H9 (cell line): ENCODE results near the gene DDX19B. TPM values are rescaled to one million over a fixed set of nuclear protein-coding genes. Genes with fewer than 3 reads are reported as not detected.

Source experiments
- DNase-seq: peaks from one replicate; pipeline ENCODE4 v3.0.0-alpha.2; 2017
- H2AFZ ChIP-seq: one replicate; pipeline ENCODE4 v1.6.1; 2013; ENCODE audit warnings: mild to moderate bottlenecking, low read length, control low read depth, moderate library complexity
- H2AK5ac ChIP-seq: 2 replicates; pipeline ENCODE4 v1.6.1; 2013; ENCODE audit warnings: low read length, control low read depth, mixed read lengths; ENCODE audit not compliant: insufficient read length
- H2BK120ac ChIP-seq: one replicate; pipeline ENCODE4 v1.6.1; 2013; ENCODE audit warnings: low read depth, mild to moderate bottlenecking, low read length, control low read depth, inconsistent platforms; ENCODE audit not compliant: poor library complexity, severe bottlenecking
- H2BK12ac ChIP-seq: 2 replicates; pipeline ENCODE4 v1.6.1; 2013; ENCODE audit warnings: low read length, control low read depth, mixed read lengths, low read depth; ENCODE audit not compliant: insufficient read length
- H2BK15ac ChIP-seq: 2 replicates; pipeline ENCODE4 v1.6.1; 2013; ENCODE audit warnings: low read depth, low read length, control low read depth
- H2BK20ac ChIP-seq: one replicate; pipeline ENCODE4 v1.6.1; 2013; ENCODE audit warnings: low read depth, mild to moderate bottlenecking, low read length, control low read depth, inconsistent platforms; ENCODE audit not compliant: poor library complexity, severe bottlenecking
- H2BK5ac ChIP-seq: 2 replicates; pipeline ENCODE4 v1.6.1; 2013; ENCODE audit warnings: low read length, control low read depth, mixed read lengths; ENCODE audit not compliant: insufficient read length
- H3K14ac ChIP-seq: 2 replicates; pipeline ENCODE4 v1.6.1; 2013; ENCODE audit warnings: low read length, control low read depth; ENCODE audit not compliant: insufficient read depth
- H3K18ac ChIP-seq: 2 replicates; pipeline ENCODE4 v1.6.1; 2013; ENCODE audit warnings: low read depth, mild to moderate bottlenecking, mixed read lengths, low read length, control low read depth; ENCODE audit not compliant: insufficient read length
- H3K23ac ChIP-seq: 2 replicates; pipeline ENCODE4 v1.6.1; 2013; ENCODE audit warnings: low read length, control low read depth, mixed read lengths, low read depth; ENCODE audit not compliant: insufficient read length
- H3K23me2 ChIP-seq: 2 replicates; pipeline ENCODE4 v1.6.1; 2013; ENCODE audit warnings: low read depth, mild to moderate bottlenecking, mixed read lengths, low read length, control low read depth; ENCODE audit not compliant: insufficient read length, poor library complexity, severe bottlenecking
- H3K27ac ChIP-seq: 2 replicates; pipeline ENCODE4 v1.5.1; 2013; ENCODE audit warnings: low read length, control low read depth, mixed read lengths, low read depth; ENCODE audit not compliant: insufficient read length
- H3K27me3 ChIP-seq: 2 replicates; pipeline ENCODE4 v1.6.1; 2013; ENCODE audit warnings: low read length, control low read depth, inconsistent platforms; ENCODE audit not compliant: insufficient read depth
- H3K4ac ChIP-seq: 2 replicates; pipeline ENCODE4 v1.6.1; 2013; ENCODE audit warnings: low read depth, mild to moderate bottlenecking, control low read depth, inconsistent platforms, low read length, moderate library complexity
- H3K4me1 ChIP-seq: 2 replicates; pipeline ENCODE4 v1.6.1; 2013; ENCODE audit warnings: low read length, control low read depth, inconsistent platforms; ENCODE audit not compliant: insufficient read depth
- H3K4me2 ChIP-seq: 2 replicates; pipeline ENCODE4 v1.6.1; 2013; ENCODE audit warnings: low read length, control low read depth, mixed read lengths; ENCODE audit not compliant: insufficient read length, insufficient read depth
- H3K56ac ChIP-seq: 2 replicates; pipeline ENCODE4 v1.6.1; 2013; ENCODE audit warnings: low read depth, mild to moderate bottlenecking, mixed read lengths, low read length, control low read depth; ENCODE audit not compliant: insufficient read length
- H3K79me1 ChIP-seq: 2 replicates; pipeline ENCODE4 v1.6.1; 2013; ENCODE audit warnings: low read depth, mild to moderate bottlenecking, moderate library complexity, low read length, control low read depth, inconsistent platforms; ENCODE audit not compliant: insufficient read depth, poor library complexity, severe bottlenecking
- H3K79me2 ChIP-seq: 2 replicates; pipeline ENCODE4 v1.6.1; 2013; ENCODE audit warnings: low read length, control low read depth, inconsistent platforms; ENCODE audit not compliant: insufficient read depth
- H3K9ac ChIP-seq: 2 replicates; pipeline ENCODE4 v1.6.1; 2013; ENCODE audit warnings: low read length, control low read depth, mixed read lengths; ENCODE audit not compliant: insufficient read length; ENCODE audit errors: extremely low read depth
- H3K9me3 ChIP-seq: one replicate; pipeline ENCODE4 v1.6.1; 2013; ENCODE audit warnings: low read depth, low read length, inconsistent platforms; ENCODE audit not compliant: control insufficient read depth
- H3T11ph ChIP-seq: one replicate; pipeline ENCODE4 v1.6.1; 2013; ENCODE audit warnings: mild to moderate bottlenecking, low read length, control low read depth, inconsistent platforms
- H4K20me1 ChIP-seq: one replicate; pipeline ENCODE4 v1.6.1; 2013; ENCODE audit not compliant: control insufficient read depth, insufficient read length, insufficient read depth
- H4K5ac ChIP-seq: 2 replicates; pipeline ENCODE4 v1.6.1; 2013; ENCODE audit warnings: low read depth, mild to moderate bottlenecking, mixed read lengths, low read length, control low read depth; ENCODE audit not compliant: insufficient read length
- H4K8ac ChIP-seq: replicated peaks from 2 replicates; pipeline ENCODE4 v1.6.1; 2013; ENCODE audit warnings: low read length, control low read depth, mixed read lengths, low read depth; ENCODE audit not compliant: insufficient read length
- H4K91ac ChIP-seq: 2 replicates; pipeline ENCODE4 v1.6.1; 2013; ENCODE audit warnings: low read depth, mild to moderate bottlenecking, moderate library complexity, mixed read lengths, low read length, control low read depth; ENCODE audit not compliant: insufficient read length
- H3K27ac Mint-ChIP-seq, 3 experiments: 2 replicates in 2 of 3; 3 replicates in 1 of 3; pipeline ENCODE4 v1.8.0; 2020 to 2021; ENCODE audit warnings: mixed read lengths in 3 of 3, mild to moderate bottlenecking in 1 of 3, moderate library complexity in 1 of 3
- H3K27me3 Mint-ChIP-seq: 2 replicates; pipeline ENCODE4 v1.8.0; 2021; ENCODE audit warnings: low read depth, mild to moderate bottlenecking, moderate library complexity, mixed read lengths
- H3K36me3 Mint-ChIP-seq, 3 experiments: 2 replicates in 2 of 3; 3 replicates in 1 of 3; pipeline ENCODE4 v1.8.0; 2020 to 2021; ENCODE audit warnings: low read depth in 3 of 3, mixed read lengths in 3 of 3; ENCODE audit not compliant: insufficient read depth in 1 of 3
- H3K4me1 Mint-ChIP-seq, 2 experiments: 2 replicates each; pipeline ENCODE4 v1.8.0; 2020; ENCODE audit warnings: mixed read lengths in 2 of 2
- H3K4me3 Mint-ChIP-seq, 2 experiments: 2 replicates in 1 of 2; 3 replicates in 1 of 2; pipeline ENCODE4 v1.8.0; 2020 to 2021; ENCODE audit warnings: mild to moderate bottlenecking in 2 of 2, mixed read lengths in 2 of 2, moderate library complexity in 1 of 2
- H3K9me3 Mint-ChIP-seq, 2 experiments: 2 replicates in 1 of 2; 3 replicates in 1 of 2; pipeline ENCODE4 v1.8.0; 2020; ENCODE audit warnings: mild to moderate bottlenecking in 2 of 2, mixed read lengths in 2 of 2, moderate library complexity in 1 of 2
- CTCF ChIP-seq: fragments of 200-600 bp; sonication (generic); conservative IDR thresholded peaks from 3 replicates; pipeline ENCODE4 v1.8.0; 2021; ENCODE audit warnings: antibody characterized with exemption, mild to moderate bottlenecking
- WGBS: extraction: QIAGEN DNeasy Blood & Tissue Kit; methylation state at CpG from one replicate; pipeline ENCODE4 v1.1.7; 2013; ENCODE audit warnings: missing lambda C conversion rate, low lambda C conversion rate, mixed read lengths; ENCODE audit not compliant: insufficient read length; ENCODE audit errors: extremely low coverage; 5-methylcytosine and 5-hydroxymethylcytosine counted together
- total RNA-seq: library from RNA; stranded (reverse); gene quantifications from 2 replicates; pipeline ENCODE4 v1.2.1, GENCODE V29; 2021

DDX19B gene
- total RNA-seq, 1 experiment from 2014 or later, result 47.3 TPM

GRCh38 chr16:70381604-70382342, 82.8 kb downstream of the DDX19B start:
- H3K27ac Mint-ChIP-seq, result peak overlapping the region in 2 of 3 experiments; percentile 78 to 94; a peak in 5 of 7 replicates
- no peak overlapping the region for H2AFZ ChIP-seq
- no peak for TF ChIP-seq CTCF

More at GRCh38 chr16:70381604-70382342, 82.8 kb downstream of the DDX19B start:
- H3K9ac ChIP-seq, result peak overlapping the region; percentile 58
- H3K27me3 Mint-ChIP-seq, result no peaks in the 10 kb centered on the region
- peaks cover 6% of the 10 kb centered on the region for H3K23me2 ChIP-seq
- H3K27me3 ChIP-seq, result no peaks in the 10 kb centered on the region
- peak overlapping the region; percentile 93 to 98 for H3K4me3 Mint-ChIP-seq
- peaks cover 0 to 15% of the 10 kb centered on the region in 2 experiments; a peak in 2 of 4 replicates for H3K4me1 Mint-ChIP-seq
- H4K20me1 ChIP-seq, result no peaks in the 10 kb centered on the region
- H3K4me2 ChIP-seq, result peak overlapping the region; percentile 72
- H2BK20ac ChIP-seq, result no peak overlapping the region
- no peak for DNase-seq
- no peak overlapping the region for H3K23ac ChIP-seq
- H2BK15ac ChIP-seq, result no peak overlapping the region
- H3K56ac ChIP-seq, result no peak overlapping the region
- H2BK5ac ChIP-seq, result no peak overlapping the region
- no peak overlapping the region for H4K5ac ChIP-seq
- no peak overlapping the region for H4K8ac ChIP-seq
- no peak overlapping the region for H2AK5ac ChIP-seq
- no peaks in the 10 kb centered on the region for H3K9me3 ChIP-seq
- peak overlapping the region; percentile 72 for H3K18ac ChIP-seq
- H3K9me3 Mint-ChIP-seq, result no peaks in the 10 kb centered on the region; a peak in 1 of 5 replicates
- H2BK120ac ChIP-seq, result no peak overlapping the region
- no peak overlapping the region for H3K4ac ChIP-seq
- peaks cover 15 to 54% (median 33%) of the 10 kb centered on the region in 3 experiments; a peak in 6 of 7 replicates for H3K36me3 Mint-ChIP-seq
- WGBS, result no CpG with 5 or more reads among the region's 47 CpGs
- H3K4me1 ChIP-seq, result no peaks in the 10 kb centered on the region; the same call in 1 of the 2 replicates
- no peaks in the 10 kb centered on the region for H3K79me2 ChIP-seq
- no peak overlapping the region; the same call in 1 of the 2 replicates for H3K14ac ChIP-seq
- no peaks in the 10 kb centered on the region for H3K79me1 ChIP-seq
- H3T11ph ChIP-seq, result no peak overlapping the region
- no peak overlapping the region for H4K91ac ChIP-seq
- H3K27ac ChIP-seq, result no peak overlapping the region
- H2BK12ac ChIP-seq, result no peak overlapping the region
